Vagina (tissue), 2 donors: ENCODE results near the gene TMEM18. TPM values are rescaled to one million over a fixed set of nuclear protein-coding genes. Genes with fewer than 3 reads are reported as not detected.

Source experiments
- DNase-seq, 2 donors: peaks; one replicate each; pipeline ENCODE4 v3.0.0-alpha.2; 2017; ENCODE audit errors: extremely low spot score in 2 of 2
- H3K27ac ChIP-seq: fragments of 200-600 bp; sonication (generic); one replicate; pipeline ENCODE4 v1.5.1; 2019
- H3K27me3 ChIP-seq: fragments of 200-600 bp; sonication (generic); one replicate; pipeline ENCODE4 v1.5.1; 2019
- H3K36me3 ChIP-seq, 2 donors: fragments of 200-600 bp; sonication (generic); one replicate each; pipeline ENCODE4 v1.5.1; 2017 to 2019
- H3K4me1 ChIP-seq: fragments of 200-600 bp; sonication (generic); one replicate; pipeline ENCODE4 v1.5.1; 2019
- H3K4me3 ChIP-seq, 2 donors: fragments of 200-600 bp; sonication (generic); 1 replicate in 1 of 2; 2 replicates in 1 of 2; pipeline ENCODE4 v1.5.1; 2016 to 2019
- H3K9me3 ChIP-seq: fragments of 200-600 bp; sonication (generic); one replicate; pipeline ENCODE4 v1.5.1; 2019
- POLR2A ChIP-seq, 2 donors: fragments of 450-650 bp; IDR thresholded peaks; one replicate each; pipeline ENCODE4 v1.6.1; 2017; ENCODE audit warnings: antibody characterized with exemption in 2 of 2, mild to moderate bottlenecking in 2 of 2, moderate library complexity in 2 of 2
- POLR2AphosphoS5 ChIP-seq, 2 donors: sonication (generic); formaldehyde crosslinking; IDR thresholded peaks; one replicate each; pipeline ENCODE4 v1.9.0; 2017; ENCODE audit warnings: antibody characterized with exemption in 2 of 2, mild to moderate bottlenecking in 2 of 2, low read depth in 1 of 2; ENCODE audit not compliant: insufficient read depth in 1 of 2
- intact Hi-C: fragments of 100-400 bp; cut with DNase I; formaldehyde crosslinking; loops from one replicate; pipeline ENCODE4 v1.15.1; 2023
- total RNA-seq: library from RNA; depleted of rRNA; stranded (reverse); fragments of >200 nt; gene quantifications from one replicate; pipeline ENCODE4 v1.2.3, GENCODE V29; 2016
- TF ChIP-seq, protein P1 (sequence below), 3 experiments: fragments of 450-650 bp in 2 of 3; fragments of 200-600 bp in 1 of 3; sonication (generic) in 1 of 3; IDR thresholded peaks; one replicate each; pipeline ENCODE4 v1.5.1; 2017 to 2019; ENCODE audit warnings: antibody characterized with exemption in 3 of 3, mild to moderate bottlenecking in 2 of 3, moderate library complexity in 2 of 3

The TMEM18 gene
- total RNA-seq, 1 donor from 2014 or later = 21.1 TPM

DNA sequence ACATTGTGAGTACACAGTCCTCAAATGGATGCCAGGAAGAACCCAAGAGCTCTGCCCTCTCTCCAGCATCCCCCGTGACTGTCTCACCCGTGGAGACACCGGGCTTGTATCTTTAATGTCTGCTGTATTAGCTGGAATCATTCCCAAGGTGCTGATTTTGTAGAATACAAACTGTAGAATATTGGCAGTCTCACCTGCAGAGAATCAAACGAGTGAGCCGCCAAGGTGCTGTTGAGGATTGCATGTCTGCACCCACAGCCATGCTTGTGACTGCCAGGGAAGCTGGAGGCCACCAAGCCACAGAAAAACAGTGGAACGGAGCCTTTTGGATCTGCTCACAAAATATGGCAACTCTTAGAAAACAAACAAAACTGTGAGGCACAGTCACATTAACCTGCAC lies 37.5 kb downstream of the TMEM18 start:
- intact Hi-C loops = no loop called here
- H3K4me3 ChIP-seq = no peak overlapping the region
- H3K27me3 ChIP-seq = no peaks in the 10 kb centered on the region
- DNase-seq = peak in 1 of 2 donors; percentile 31
- no peak overlapping the region for H3K27ac ChIP-seq
- no peaks in the 10 kb centered on the region for H3K36me3 ChIP-seq
- H3K9me3 ChIP-seq = no peaks in the 10 kb centered on the region
- peaks cover 10% of the 10 kb centered on the region for H3K4me1 ChIP-seq
- TF ChIP-seq POLR2AphosphoS5 (IDR thresholded peaks at IDR 0.05; ENCODE audit: insufficient read depth in 1 of 2, low read depth in 1 of 2) (no peak), POLR2A (IDR thresholded peaks at IDR 0.05) (no peak)
- TF ChIP-seq, protein P1, sequence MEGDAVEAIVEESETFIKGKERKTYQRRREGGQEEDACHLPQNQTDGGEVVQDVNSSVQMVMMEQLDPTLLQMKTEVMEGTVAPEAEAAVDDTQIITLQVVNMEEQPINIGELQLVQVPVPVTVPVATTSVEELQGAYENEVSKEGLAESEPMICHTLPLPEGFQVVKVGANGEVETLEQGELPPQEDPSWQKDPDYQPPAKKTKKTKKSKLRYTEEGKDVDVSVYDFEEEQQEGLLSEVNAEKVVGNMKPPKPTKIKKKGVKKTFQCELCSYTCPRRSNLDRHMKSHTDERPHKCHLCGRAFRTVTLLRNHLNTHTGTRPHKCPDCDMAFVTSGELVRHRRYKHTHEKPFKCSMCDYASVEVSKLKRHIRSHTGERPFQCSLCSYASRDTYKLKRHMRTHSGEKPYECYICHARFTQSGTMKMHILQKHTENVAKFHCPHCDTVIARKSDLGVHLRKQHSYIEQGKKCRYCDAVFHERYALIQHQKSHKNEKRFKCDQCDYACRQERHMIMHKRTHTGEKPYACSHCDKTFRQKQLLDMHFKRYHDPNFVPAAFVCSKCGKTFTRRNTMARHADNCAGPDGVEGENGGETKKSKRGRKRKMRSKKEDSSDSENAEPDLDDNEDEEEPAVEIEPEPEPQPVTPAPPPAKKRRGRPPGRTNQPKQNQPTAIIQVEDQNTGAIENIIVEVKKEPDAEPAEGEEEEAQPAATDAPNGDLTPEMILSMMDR (IDR thresholded peaks at IDR 0.05) = no peak

DNA sequence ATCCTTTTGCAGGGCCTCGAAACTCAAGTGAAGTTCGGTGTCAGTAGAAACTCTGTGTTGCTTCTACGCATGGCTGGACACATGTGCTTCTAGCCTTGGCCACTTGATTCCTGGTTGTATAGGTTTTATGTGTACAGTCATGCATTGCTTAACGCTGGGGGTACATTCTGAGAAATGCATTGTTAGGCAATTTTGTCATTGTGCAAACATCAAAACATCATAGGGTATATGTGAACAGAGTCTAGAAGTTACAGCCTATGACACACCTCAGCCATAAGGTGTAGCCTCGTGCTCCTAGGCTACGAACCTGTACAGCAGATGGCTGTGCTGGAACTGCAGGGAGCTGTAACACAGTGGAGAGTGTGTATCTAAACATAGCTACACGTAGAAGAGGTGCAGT lies 39.4 kb downstream of the TMEM18 start:
- no peaks in the 10 kb centered on the region for H3K36me3 ChIP-seq
- no peak overlapping the region for H3K4me3 ChIP-seq
- intact Hi-C loops = no loop called here
- TF ChIP-seq POLR2A (IDR thresholded peaks at IDR 0.05) (no peak), POLR2AphosphoS5 (IDR thresholded peaks at IDR 0.05; ENCODE audit: insufficient read depth in 1 of 2, low read depth in 1 of 2) (no peak)
- TF ChIP-seq, protein P1 (IDR thresholded peaks at IDR 0.05) = no peak
- no peak for DNase-seq
- H3K27ac ChIP-seq = no peak overlapping the region
- H3K4me1 ChIP-seq = peaks cover 10% of the 10 kb centered on the region
- no peaks in the 10 kb centered on the region for H3K9me3 ChIP-seq
- no peaks in the 10 kb centered on the region for H3K27me3 ChIP-seq

DNA sequence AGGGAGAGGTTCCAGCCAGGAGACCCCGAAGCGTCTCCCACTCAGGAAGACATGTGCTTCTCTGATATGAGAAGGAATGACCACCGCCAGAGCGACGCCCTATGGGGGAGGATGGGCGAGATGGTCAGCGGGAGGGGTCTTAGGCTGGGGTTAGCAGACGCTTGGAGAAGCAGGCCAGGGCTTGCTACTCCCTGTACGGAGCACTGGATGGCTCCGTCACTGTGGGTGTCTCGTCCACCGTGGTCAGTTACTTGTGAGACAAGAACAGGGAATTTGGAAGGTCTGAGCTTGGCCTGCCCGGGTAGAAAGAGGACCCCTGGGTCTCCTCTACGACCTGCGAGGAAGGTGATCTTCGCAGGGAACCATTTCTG lies 39.8 kb downstream of the TMEM18 start:
- Histone ChIP-seq H3K9me3 (no peaks in the 10 kb centered on the region), H3K27me3 (no peaks in the 10 kb centered on the region), H3K36me3 (no peaks in the 10 kb centered on the region), H3K4me3 (no peak overlapping the region), H3K27ac (no peak overlapping the region), H3K4me1 (peaks cover 10% of the 10 kb centered on the region)
- TF ChIP-seq, protein P1 (IDR thresholded peaks at IDR 0.05) = no peak
- intact Hi-C loops = no loop called here
- peak; percentile 70 to 84 for DNase-seq

DNA sequence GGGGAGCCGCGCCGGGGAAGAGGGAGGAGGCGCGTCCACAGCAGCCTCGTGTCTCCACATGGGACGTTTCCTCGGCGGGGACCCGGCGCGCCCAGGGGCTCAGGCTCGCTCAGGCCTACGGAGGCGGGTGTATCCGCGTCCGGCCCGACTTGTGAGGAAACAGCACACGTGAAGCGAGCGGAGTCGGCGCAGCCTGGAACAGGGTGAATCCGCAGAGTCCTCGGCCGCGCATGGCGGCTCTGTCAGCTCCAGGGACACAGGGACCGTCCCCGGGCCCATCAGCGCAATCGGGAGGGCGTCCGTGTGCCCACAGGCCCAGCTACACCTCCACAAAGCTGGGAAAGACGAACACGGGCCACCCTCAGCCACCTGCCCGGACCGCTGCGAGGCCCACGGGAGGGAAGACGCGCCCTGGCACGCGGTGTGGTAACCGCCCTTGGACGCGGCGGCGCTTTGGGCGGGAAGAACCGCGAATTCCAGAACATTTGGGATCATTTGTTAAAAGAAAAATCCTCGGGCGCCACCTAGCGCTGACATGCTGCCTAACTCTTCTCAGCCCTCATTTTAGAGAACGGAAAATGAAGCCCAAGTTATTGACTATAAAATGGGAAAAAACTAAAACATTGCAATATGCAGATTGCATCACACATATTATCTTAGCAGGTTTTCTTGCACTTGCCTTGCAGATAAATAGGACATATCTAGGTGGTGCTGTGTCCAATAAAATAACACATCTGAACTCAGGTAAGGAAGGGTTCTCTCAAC lies 40.4 kb downstream of the TMEM18 start:
- Histone ChIP-seq H3K4me3 (peak overlapping the region; percentile 12 to 14), H3K4me1 (peaks cover 10% of the 10 kb centered on the region), H3K9me3 (no peaks in the 10 kb centered on the region), H3K36me3 (no peaks in the 10 kb centered on the region), H3K27ac (no peak overlapping the region), H3K27me3 (no peaks in the 10 kb centered on the region)
- TF ChIP-seq, protein P1 (IDR thresholded peaks at IDR 0.05) = peak; percentile 37 to 81 (median 80)
- TF ChIP-seq POLR2AphosphoS5 (IDR thresholded peaks at IDR 0.05; ENCODE audit: insufficient read depth in 1 of 2, low read depth in 1 of 2) (peak in 1 of 2 donors; percentile 60), POLR2A (IDR thresholded peaks at IDR 0.05) (no peak)
- peak; percentile 78 to 92 for DNase-seq
- intact Hi-C loops = no loop called here
